ENCODE measurements around the gene LDLRAD3.

Gene LDLRAD3

DNA sequence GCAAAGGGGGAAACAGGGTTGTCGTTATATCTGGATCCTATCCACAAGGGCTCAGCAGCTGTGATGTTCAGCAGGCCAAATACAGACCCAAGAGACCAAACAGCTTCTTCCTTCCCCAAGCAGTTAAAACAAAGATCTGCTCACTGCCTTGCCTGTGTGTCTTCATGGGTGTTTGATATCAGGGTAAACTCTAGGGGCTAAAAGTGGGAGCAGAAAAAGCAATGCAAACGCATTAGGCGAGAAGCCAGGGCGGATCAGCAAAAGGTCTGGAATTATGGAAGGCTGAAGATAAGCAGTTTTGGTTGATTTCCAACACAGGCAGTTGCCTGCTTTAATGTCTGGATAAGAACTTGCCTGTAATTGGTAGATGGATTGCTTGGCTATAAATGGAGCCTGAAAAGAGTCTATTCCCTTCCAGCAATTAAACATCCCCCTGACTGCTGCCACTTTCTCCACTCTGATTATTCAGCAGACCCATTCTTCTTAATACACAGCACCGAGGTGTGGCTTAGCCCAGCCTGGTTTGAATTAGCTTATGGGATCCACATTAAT is 219.1 kb downstream of the LDLRAD3 start:
- H3K4me2 ChIP-seq (ENCODE audit: insufficient read depth, low read length), result no peak overlapping the region
- no peak overlapping the region for H2AFZ ChIP-seq (ENCODE audit: low read depth, low read length)
- ATAC-seq (ENCODE audit: insufficient read depth, low read depth) (no peak), DNase-seq (no peak)
- H3K27me3 ChIP-seq (ENCODE audit: insufficient read depth, low read length, poor library complexity), result peaks cover 7% of the 10 kb centered on the region
- H3K36me3 ChIP-seq (ENCODE audit: insufficient read depth, low read length), result no peaks in the 10 kb centered on the region
- no peak overlapping the region for H3K4me3 ChIP-seq (ENCODE audit: low read depth in 1 of 2, low read length in 2 of 2)
- H3K9me3 ChIP-seq (ENCODE audit: insufficient read depth, low read length, severe bottlenecking), result no peaks in the 10 kb centered on the region
- H3K4me1 ChIP-seq (ENCODE audit: insufficient read depth, low read length), result no peaks in the 10 kb centered on the region
- no peaks in the 10 kb centered on the region for H3K79me2 ChIP-seq (ENCODE audit: insufficient read depth, low read length)
- no peak for TF ChIP-seq EZH2 (IDR thresholded peaks at IDR 0.05; ENCODE audit: borderline replicate concordance, low read depth, low read length, severe bottlenecking)
- TF ChIP-seq, protein P1, sequence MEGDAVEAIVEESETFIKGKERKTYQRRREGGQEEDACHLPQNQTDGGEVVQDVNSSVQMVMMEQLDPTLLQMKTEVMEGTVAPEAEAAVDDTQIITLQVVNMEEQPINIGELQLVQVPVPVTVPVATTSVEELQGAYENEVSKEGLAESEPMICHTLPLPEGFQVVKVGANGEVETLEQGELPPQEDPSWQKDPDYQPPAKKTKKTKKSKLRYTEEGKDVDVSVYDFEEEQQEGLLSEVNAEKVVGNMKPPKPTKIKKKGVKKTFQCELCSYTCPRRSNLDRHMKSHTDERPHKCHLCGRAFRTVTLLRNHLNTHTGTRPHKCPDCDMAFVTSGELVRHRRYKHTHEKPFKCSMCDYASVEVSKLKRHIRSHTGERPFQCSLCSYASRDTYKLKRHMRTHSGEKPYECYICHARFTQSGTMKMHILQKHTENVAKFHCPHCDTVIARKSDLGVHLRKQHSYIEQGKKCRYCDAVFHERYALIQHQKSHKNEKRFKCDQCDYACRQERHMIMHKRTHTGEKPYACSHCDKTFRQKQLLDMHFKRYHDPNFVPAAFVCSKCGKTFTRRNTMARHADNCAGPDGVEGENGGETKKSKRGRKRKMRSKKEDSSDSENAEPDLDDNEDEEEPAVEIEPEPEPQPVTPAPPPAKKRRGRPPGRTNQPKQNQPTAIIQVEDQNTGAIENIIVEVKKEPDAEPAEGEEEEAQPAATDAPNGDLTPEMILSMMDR (IDR thresholded peaks at IDR 0.05; ENCODE audit: borderline replicate concordance, extremely low read depth, low read length, poor library complexity, severe bottlenecking), result no peak
- H4K20me1 ChIP-seq (ENCODE audit: insufficient read depth, low read length), result no peaks in the 10 kb centered on the region
- no peak overlapping the region for H3K9ac ChIP-seq (ENCODE audit: low read depth, low read length)
- no peak overlapping the region for H3K27ac ChIP-seq (ENCODE audit: low read length)

DNA sequence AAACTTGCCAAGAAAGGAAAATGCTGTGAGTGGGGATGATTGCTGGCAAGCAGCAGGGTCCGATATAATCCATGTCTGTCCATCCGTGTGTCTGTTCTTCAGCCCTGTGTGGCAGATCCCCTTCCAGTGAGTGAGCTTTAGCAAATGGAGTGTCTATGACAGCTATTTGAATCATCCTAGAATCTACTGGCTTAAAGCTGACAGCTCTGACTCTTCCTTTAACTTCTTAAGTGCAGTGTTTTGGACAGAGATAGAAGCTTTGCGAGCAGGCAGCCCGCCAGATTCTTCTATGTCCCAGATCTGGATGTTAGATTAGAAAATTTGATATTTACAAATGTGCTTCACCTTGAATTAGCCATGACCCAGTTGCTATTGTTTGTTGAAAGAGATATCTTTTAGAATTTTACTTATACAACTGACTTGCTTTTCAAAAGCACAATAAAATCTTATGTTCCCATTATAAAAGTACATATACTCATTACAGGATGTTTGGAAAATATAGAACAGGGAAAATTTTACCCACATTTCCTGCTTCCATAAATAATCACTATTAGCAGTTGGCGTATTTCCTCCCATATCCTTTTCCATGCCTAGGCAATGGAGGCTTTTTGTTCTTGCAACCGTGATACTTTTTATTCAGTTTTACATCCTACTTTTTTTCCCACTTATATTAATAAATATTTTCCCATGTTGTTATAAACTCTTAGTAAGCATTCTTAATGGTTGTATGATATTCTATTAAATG is 220.8 kb downstream of the LDLRAD3 start:
- Histone ChIP-seq H3K4me1 (ENCODE audit: insufficient read depth, low read length) (no peaks in the 10 kb centered on the region), H2AFZ (ENCODE audit: low read depth, low read length) (no peak overlapping the region), H3K4me3 (ENCODE audit: low read depth in 1 of 2, low read length in 2 of 2) (no peak overlapping the region), H4K20me1 (ENCODE audit: insufficient read depth, low read length) (no peaks in the 10 kb centered on the region), H3K9ac (ENCODE audit: low read depth, low read length) (no peak overlapping the region), H3K36me3 (ENCODE audit: insufficient read depth, low read length) (no peaks in the 10 kb centered on the region), H3K27ac (ENCODE audit: low read length) (no peak overlapping the region), H3K79me2 (ENCODE audit: insufficient read depth, low read length) (no peaks in the 10 kb centered on the region), H3K9me3 (ENCODE audit: insufficient read depth, low read length, severe bottlenecking) (no peaks in the 10 kb centered on the region), H3K27me3 (ENCODE audit: insufficient read depth, low read length, poor library complexity) (peaks cover 12% of the 10 kb centered on the region), H3K4me2 (ENCODE audit: insufficient read depth, low read length) (no peak overlapping the region)
- no peak for TF ChIP-seq EZH2 (IDR thresholded peaks at IDR 0.05; ENCODE audit: borderline replicate concordance, low read depth, low read length, severe bottlenecking)
- TF ChIP-seq, protein P1 (IDR thresholded peaks at IDR 0.05; ENCODE audit: borderline replicate concordance, extremely low read depth, low read length, poor library complexity, severe bottlenecking), result no peak
- DNase-seq, result no peak
- no peak for ATAC-seq (ENCODE audit: insufficient read depth, low read depth)

DNA sequence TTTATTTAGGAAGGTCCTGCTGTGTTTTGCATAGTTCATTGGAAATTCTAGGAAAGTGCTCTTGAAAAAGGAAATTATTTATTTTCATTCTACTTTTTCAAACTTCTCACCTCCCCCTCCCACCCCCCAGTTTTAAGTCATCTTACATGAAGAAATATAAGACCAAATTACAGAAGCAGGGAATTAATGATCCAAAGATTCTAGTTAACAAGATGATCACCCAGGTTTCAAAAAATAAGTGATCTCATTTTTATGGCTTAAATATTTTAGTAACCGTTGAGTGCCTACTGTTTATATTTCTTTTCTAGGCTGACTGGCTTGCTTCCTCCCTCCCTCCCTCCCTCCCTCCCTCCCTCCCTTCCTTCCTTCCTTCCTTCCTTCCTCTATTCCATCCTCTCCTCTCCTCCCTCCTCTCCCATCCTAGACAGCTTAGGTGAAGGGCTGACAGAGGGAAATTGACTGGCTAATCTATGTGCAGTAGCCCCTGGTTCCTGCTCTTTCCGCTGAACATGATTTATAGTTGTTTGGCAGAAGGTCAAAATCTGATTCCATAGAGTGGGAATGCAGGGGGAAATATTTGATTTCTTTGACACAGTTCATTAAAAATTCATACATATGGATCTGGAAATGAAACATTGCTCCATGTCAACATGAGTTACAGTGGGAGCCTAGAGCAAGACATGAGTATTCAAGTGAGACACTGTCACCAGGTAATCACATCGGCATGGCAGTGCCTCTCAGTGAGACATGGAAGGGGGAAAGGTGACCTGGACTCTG is 221.9 kb downstream of the LDLRAD3 start:
- Histone ChIP-seq H3K27ac (ENCODE audit: low read length) (no peak overlapping the region), H3K9me3 (ENCODE audit: insufficient read depth, low read length, severe bottlenecking) (no peaks in the 10 kb centered on the region), H3K36me3 (ENCODE audit: insufficient read depth, low read length) (no peaks in the 10 kb centered on the region), H3K4me3 (ENCODE audit: low read depth in 1 of 2, low read length in 2 of 2) (no peak overlapping the region), H4K20me1 (ENCODE audit: insufficient read depth, low read length) (no peaks in the 10 kb centered on the region), H3K79me2 (ENCODE audit: insufficient read depth, low read length) (no peaks in the 10 kb centered on the region), H3K27me3 (ENCODE audit: insufficient read depth, low read length, poor library complexity) (peaks cover 12% of the 10 kb centered on the region), H2AFZ (ENCODE audit: low read depth, low read length) (no peak overlapping the region), H3K9ac (ENCODE audit: low read depth, low read length) (no peak overlapping the region), H3K4me1 (ENCODE audit: insufficient read depth, low read length) (no peaks in the 10 kb centered on the region), H3K4me2 (ENCODE audit: insufficient read depth, low read length) (no peak overlapping the region)
- TF ChIP-seq, protein P1 (IDR thresholded peaks at IDR 0.05; ENCODE audit: borderline replicate concordance, extremely low read depth, low read length, poor library complexity, severe bottlenecking), result no peak
- no peak for TF ChIP-seq EZH2 (IDR thresholded peaks at IDR 0.05; ENCODE audit: borderline replicate concordance, low read depth, low read length, severe bottlenecking)
- no peak for DNase-seq
- ATAC-seq (ENCODE audit: insufficient read depth, low read depth), result no peak

Data from DND-41 (cell line).